Measurements from ENCODE around the gene LACTBL1. TPM values are rescaled to one million over a fixed set of nuclear protein-coding genes. Genes with fewer than 3 reads are reported as not detected.

LACTBL1 gene
- total RNA-seq, 2 experiments from 2014 or later: not detected

DNA sequence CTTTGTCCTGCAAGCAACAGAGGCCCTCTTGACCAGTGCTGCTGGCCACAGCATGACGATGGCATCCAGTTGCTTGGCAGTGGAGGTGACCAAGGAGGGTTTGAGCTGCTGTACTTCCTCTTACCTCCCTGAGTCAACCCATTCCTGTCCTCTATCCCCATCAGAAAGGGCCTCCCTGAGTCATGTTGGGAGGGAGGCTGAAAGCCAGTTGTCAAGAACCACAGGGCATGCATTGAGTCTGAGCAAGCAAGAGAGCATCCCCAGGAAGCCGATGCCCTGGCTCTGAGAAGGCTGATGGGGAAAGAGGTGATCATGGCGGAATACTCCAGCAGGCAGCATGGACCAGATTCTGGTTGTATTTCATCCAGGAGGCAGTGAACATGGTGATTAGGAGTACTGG lies 69.6 kb downstream of the LACTBL1 start:
- no TSS peak for BruUV-seq (replicated peaks)
- Histone ChIP-seq H3K9me3 (ENCODE audit: low read length) (no peaks in the 10 kb centered on the region), H3K36me3 (ENCODE audit: insufficient read depth, low read length) (no peaks in the 10 kb centered on the region), H3K9me2 (ENCODE audit: insufficient read depth, low read length) (no peaks in the 10 kb centered on the region), H4K20me1 (ENCODE audit: insufficient read depth, low read length) (no peaks in the 10 kb centered on the region), H3K27ac (ENCODE audit: low read depth, low read length, poor library complexity, severe bottlenecking) (no peak overlapping the region), H3K4me2 (ENCODE audit: low read length) (no peak overlapping the region), H3K4me1 (ENCODE audit: insufficient read depth, low read length, poor library complexity, severe bottlenecking) (peaks cover 10% of the 10 kb centered on the region), H3K4me3 (ENCODE audit: low read depth, low read length, poor library complexity, severe bottlenecking) (no peak overlapping the region), H3K79me2 (ENCODE audit: insufficient read depth, low read depth, low read length) (no peaks in the 10 kb centered on the region), H2AFZ (ENCODE audit: low read length) (no peak overlapping the region)
- TF ChIP-seq EZH2phosphoT487 (IDR thresholded peaks at IDR 0.05; ENCODE audit: borderline replicate concordance, low read depth, low read length): no peak
- TF ChIP-seq, protein P1, sequence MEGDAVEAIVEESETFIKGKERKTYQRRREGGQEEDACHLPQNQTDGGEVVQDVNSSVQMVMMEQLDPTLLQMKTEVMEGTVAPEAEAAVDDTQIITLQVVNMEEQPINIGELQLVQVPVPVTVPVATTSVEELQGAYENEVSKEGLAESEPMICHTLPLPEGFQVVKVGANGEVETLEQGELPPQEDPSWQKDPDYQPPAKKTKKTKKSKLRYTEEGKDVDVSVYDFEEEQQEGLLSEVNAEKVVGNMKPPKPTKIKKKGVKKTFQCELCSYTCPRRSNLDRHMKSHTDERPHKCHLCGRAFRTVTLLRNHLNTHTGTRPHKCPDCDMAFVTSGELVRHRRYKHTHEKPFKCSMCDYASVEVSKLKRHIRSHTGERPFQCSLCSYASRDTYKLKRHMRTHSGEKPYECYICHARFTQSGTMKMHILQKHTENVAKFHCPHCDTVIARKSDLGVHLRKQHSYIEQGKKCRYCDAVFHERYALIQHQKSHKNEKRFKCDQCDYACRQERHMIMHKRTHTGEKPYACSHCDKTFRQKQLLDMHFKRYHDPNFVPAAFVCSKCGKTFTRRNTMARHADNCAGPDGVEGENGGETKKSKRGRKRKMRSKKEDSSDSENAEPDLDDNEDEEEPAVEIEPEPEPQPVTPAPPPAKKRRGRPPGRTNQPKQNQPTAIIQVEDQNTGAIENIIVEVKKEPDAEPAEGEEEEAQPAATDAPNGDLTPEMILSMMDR (conservative IDR thresholded peaks at IDR 0.05; ENCODE audit: low read length): no peak
- CTCF ChIA-PET (ENCODE audit: unreplicated experiment): no interaction called here
- DNase-seq (ENCODE audit: low spot score): no peak
- POLR2A ChIA-PET: no interaction called here
- intact Hi-C loops (cut with micrococcal nuclease; ENCODE audit: unreplicated experiment): no loop called here

Other genes with a start within 250 kb of the LACTBL1 start
- gene TEX46, start 43.0 kb upstream of the LACTBL1 start, total RNA-seq (2014; rRNA removed; shearing (Covaris generic)): 0.60 TPM in 1 of 2 replicates, not detected in the other
- not detected in 2 replicates for gene TEX46, start 43.0 kb upstream of the LACTBL1 start, total RNA-seq (2022)
- gene KDM1A, start 46.6 kb upstream of the LACTBL1 start, total RNA-seq (2014; rRNA removed; shearing (Covaris generic)): 95.5 and 107 TPM in 2 replicates
- 88.8 and 99.1 TPM in 2 replicates for gene KDM1A, start 46.6 kb upstream of the LACTBL1 start, total RNA-seq (2022)
- 7.6 and 8.5 TPM in 2 replicates for gene LUZP1, start 196.0 kb upstream of the LACTBL1 start, total RNA-seq (2014; rRNA removed; shearing (Covaris generic))
- gene LUZP1, start 196.0 kb upstream of the LACTBL1 start, total RNA-seq (2022): 10.3 and 13.6 TPM in 2 replicates
- gene HTR1D, start 244.6 kb upstream of the LACTBL1 start, total RNA-seq (2014; rRNA removed; shearing (Covaris generic)): not detected in 2 replicates
- gene HTR1D, start 244.6 kb upstream of the LACTBL1 start, total RNA-seq (2022): not detected in 2 replicates